ENCODE data around the gene ATP6V0A4.
"Not testable (repeated sequence)": the region's sequence is repeated elsewhere in the genome, so short reads cannot be mapped to it uniquely, and the experiment has no call there.

Gene ATP6V0A4

DNA sequence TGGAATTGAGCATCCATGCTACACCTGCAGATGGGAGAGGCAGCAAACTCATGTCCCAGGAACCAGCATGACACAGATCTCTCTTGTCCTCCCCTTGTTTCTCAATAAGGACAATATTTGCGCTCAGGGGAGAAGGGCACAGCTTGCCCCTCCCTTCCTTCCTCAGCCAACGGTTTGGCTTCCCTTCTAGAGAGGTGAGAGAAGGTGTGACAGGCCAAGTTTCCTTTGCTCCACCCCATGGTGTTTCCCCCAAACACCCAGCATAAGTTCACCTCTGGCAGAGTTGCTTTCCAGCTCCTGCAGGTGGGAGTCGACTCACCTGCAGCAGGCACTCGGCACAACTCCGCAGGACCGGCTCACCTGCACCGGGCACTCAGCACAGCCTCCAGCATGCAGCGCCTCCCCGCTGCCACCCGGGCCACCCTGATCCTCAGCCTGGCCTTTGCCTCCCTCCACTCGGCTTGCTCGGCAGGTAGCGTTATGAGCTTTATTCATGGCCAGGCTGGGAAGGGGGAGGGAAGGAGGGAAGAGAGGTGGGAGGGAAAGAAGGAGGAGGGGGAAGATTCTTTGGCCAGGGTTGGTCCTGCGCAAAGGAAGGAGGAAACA is at the start of gene ATP6V0A4, which contains the start of gene TMEM213:
ATP6V0A4 (minus strand) TSS at position 482 of the 606 bp plus-strand sequence. CDS start 26,949 bp downstream, outside the sequence.
TMEM213 (plus strand) TSS at position 280 of the 606 bp plus-strand sequence; CDS start at position 391, 111 bp downstream.
- DNase-seq, result peak; percentile 8

DNA sequence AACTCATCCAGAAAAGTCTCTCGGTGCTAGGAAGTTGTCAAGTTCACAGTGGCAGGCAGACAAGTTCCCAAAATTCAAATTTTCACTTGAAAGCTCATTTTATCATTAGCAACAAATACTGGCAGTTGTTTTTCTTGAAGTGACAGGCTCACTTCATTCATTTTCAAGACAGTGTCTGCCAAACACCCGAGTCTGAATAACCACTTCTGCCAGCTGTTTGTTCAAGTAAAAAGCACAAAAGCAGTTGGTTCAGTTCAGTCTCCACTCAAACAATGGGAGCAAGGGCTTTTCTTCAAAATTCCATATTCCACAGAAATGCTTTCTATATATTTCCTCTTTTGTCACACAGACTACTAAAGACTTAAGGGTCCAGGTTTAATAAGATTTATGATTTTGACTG is 47.7 kb upstream of the ATP6V0A4 start:
- DNase-seq, result no peak

DNA sequence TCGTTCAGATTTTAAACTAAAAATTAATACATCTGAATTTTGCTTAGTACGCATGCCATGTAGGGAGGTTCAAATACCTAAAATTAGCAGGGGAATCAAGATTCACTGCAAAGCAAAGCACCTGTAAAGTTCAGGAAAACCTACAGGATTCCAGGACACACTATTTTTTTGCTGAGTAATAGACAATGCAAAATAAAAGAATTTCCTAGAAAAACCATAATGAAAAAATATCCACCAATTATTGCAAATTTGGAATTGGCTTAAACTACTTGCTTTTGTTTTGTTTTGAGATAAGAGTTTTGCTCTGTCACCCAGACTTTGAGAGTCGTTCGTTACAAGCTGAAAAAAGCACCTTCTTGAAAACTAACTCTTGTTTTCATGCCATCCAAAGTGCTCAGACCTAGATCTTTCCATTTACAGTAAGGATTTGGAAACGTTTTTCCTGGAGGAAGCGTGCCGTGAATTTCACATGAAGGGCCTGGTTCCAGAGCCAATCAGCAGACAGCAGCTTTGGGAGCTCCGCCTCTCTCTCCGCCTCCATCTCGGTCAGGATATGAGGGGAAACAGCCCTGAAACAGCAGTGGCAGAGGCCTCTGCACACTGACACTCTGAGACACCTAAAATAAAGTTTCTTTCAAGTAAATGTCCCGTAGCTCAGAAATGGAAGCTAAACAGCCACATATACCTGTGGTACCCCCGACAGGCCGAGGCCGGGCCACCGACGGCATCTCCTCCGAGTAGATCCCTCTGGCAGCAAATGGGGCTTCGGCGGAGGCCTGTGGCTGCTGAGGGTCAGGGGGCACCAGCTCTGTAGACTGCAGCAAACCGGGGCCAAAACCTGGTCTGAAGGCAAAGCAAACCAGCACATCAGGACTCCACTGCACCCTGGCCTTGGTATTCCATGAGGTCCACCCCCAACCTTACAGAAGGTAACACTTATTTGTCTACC is 45.9 kb upstream of the ATP6V0A4 start:
- DNase-seq, result no peak

DNA sequence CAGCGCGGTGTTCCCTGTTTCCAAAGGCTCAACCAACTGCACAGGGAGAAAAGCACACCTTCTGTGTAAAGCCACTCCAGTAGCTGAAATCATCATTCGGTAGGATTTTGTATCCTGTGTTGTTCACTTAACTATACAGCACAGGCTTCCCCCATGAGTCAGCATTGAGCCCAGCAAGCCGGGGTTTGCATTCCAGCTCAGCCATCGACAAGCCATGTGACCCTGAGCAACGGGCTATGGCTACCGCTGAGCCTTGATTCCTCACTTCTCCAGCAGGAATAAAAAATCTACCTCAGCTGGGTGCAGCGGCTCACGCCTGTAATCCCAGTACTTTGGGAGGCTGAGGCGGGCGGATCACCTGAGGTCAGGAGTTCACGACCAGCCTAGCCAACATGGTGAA is 44.1 kb upstream of the ATP6V0A4 start:
- no peak for DNase-seq

DNA sequence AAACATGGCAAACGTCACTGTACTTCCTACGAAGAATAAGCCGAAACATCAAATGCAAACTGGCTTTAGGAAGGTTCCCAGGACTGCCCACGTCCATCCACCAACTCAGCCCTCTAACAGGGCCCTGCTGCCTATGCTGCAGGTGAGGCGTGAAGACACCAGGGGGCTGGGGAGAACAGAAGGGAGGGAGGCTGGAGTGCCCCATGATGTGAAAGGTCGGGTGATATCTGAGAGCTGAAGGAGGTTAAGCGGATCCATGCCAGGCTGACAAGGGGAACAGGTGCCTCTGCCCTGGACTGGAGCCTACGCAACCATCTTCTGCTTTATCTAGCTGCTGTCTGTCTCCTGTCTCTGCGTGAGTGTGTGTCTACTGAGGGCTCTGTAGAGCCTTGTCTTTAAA is 40.2 kb upstream of the ATP6V0A4 start:
- DNase-seq, result no peak

DNA sequence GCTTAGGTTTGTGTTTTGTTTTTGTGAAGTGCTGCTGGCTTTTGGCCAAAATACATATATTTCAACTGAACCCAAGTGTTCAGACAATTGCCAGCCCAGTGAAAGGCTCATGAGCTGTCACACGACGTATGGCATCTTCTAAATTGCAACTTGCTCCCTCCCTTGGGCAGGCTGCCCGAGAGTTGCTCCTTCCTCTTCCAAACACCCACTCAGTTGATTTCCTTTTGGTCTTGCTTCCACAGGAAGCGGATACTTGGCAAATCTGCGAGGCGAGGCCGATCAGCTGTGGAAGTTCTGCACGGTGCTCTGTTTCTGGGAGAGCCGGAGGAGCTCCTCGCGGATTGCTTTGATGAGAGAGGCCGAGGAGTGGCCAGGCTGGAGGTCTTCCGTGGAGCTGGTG is 39.6 kb upstream of the ATP6V0A4 start:
- DNase-seq, result no peak

DNA sequence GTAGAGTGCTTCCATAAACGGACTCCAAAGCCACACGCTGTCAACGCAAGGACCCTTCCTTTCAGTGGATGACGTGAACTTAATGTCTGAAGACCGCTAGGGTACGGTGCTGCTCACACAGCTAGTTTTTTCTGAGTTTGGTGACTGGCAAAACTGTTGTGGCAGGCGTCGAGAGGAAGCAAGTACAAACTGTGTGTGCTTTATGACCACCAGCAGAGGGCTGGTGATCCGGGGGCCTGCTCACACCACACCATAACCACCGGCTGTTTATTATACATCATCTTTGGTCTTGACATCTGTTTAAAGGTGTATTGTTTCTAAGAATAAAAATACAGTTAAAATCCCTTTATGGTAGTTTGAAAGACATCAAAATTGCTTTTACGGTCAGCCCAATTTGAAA is 37.1 kb upstream of the ATP6V0A4 start:
- no peak for DNase-seq

DNA sequence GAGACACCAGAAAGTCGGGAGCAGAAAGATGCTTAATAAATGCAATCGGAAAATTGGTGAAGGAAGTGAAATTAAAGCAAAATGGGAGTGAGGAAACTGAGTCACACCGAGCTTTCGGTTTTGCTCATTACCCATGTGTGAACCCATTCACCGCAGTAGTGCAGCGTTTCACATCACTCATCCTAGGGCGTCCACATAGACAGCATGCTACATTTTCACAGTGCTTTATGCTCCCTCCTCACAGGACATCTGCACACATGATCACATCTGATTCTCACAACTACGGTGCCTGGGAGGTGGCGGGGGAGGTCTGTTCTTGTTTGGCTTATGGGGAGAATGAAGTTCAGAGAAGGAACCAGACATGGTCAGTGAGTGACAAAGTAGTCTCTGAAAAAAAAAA is 36.6 kb upstream of the ATP6V0A4 start:
- DNase-seq, result peak; percentile 88

DNA sequence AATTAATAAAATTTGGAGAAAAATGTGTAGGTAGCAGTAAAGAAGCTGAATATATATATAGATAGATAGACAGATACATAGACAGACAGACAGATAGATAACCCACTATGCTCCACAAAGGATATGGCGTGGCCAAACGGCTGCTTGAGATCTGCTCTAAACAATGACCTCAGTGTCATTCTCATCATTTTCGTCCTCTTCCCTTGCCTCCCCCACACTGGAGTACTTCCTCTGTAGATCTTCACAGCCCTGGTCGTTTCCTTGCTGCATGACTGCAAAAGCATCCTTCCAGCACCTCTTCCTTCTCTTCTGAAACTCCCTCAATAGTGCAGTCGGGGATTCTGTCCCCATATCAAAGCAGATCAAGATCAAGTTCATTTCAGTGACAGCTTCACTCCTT is 35.6 kb upstream of the ATP6V0A4 start:
- DNase-seq, result peak; percentile 43

DNA sequence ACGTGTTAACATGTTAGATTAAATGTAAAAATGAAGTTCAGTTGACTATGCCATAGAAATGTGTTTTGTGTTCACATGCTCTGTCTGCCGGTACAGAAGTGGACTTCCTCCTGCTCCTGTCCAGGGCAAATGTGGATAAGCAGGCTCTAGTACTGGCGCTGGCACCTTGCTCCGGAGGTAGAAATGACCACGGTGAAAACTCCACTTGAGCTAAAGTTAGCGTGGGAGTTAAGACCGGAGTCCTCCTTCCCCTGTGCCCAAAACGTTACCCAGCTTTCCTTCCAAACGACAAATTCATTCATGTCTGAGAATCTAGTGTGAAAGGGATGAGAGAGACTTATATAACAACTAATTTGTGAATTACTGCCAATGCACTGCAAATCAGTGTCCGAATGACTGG is 35.0 kb upstream of the ATP6V0A4 start:
- DNase-seq, result no peak

DNA sequence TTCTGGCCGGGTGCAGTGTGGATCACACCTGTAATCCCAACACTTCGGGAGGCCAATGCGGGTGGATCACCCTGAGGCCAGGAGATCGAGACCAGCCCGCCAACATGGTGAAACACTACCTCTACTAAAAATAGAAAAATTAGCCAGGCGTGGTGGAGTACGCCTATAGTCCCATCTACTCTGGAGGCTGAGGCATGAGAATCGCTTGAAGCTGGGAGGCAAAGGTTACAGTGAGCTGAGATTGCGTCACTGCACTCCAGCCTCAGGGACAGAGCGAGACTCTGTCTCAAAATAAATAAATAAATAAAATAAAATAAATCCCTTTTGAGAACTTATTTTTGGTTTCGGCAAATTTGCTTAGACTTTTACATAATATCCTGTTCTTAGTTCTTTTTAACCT is 31.3 kb upstream of the ATP6V0A4 start:
- DNase-seq, result no peak

DNA sequence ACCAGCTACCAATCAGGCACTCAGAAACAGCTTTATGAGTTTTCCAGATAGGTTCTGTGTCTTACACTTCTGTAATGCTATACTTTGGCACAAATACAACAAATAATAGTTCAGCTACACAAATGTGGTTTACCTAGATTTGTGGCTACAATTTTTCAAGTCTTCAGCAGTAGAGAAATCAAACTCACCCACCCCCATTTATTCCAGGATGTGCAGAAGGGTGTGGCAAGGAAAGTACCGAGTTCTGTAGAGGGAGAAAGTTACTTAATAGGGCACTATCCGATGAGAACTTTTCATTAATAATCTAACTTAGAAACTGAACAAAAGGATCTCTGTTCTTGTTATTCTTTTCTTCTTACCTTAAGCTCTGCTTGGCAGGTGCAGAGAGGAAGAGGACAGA is 30.3 kb upstream of the ATP6V0A4 start:
- DNase-seq, result no peak

DNA sequence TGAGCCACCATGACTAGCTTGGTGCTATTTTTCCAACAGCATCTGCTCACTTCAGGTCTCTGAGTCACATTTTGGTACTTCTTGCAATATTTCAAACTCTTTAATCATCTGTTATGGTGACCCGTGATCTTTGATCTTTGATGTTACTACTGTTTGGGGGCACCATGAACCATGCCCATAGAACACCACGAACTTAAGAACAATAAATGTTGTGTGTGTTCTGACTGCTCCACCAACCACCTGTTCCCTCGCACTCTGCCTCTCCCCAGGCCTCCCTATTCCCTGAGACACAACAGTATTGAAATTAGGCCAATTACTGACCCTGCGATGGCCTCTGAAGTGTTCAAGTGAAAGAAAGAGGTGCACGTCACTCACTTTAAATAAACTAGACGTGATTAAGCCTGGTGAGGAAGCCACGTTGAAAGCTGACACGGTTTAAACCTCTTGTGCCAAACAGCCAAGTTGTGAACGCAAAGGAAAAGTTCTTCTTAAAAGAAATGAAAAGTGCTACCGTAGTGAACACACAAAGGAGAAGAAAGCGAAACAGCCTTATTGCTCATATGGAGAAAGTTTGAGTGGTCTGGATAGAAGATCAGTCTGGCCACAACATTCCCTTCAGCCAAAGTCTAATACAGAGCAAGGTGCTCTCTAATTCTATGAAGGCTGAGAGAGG is 27.2 kb upstream of the ATP6V0A4 start:
- peak; percentile 45 for DNase-seq

DNA sequence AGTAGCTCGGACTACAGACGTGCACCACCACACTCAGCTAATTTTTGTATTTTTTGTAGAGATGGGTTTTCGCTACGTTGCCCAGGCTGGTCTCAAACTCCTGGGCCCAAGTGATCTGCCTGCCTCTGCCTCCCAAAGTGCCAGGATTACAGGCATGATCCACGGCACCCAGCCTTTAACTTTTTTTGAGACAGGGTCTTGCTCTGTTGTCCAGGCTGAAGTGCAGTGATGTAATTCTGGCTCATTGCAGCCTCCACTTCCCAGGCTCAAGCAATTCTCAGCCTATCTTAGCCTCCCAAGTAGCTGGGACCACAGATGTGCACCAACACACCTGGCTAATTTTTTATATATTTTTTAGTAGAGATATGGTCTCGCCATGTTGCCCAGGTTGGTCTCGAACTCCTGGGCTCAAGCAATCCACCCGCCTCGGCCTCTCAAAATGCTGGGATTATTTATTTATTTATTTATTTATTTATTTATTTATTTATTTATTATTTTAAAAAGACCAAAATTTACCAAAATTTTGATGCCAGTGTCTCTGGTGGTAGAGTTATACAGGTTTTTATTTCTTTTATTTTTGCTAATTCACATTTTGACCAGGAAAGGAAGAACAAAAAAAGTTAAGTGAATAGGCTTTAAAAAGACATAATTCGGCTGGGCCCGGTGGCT is 25.0 kb upstream of the ATP6V0A4 start:
- no peak for DNase-seq

DNA sequence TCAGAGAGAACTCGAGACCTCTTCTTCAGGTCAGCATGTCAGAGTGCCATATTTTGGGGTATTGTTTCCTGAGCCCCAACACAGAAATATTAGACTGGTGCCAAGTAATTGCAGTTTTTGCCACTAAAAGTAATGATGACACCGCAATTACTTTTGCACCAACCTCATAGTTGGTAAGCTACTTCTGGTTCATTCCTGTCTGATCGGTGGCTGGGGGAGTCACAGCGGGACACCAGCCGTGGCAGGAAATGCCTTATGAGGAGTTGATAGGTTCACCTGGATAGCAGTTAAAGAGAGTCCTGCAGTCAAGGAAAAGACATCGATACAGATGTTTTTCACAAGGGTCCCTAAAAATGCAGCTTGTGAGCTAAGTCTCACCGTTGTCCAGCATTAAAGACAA is 23.9 kb upstream of the ATP6V0A4 start:
- DNase-seq, result no peak

DNA sequence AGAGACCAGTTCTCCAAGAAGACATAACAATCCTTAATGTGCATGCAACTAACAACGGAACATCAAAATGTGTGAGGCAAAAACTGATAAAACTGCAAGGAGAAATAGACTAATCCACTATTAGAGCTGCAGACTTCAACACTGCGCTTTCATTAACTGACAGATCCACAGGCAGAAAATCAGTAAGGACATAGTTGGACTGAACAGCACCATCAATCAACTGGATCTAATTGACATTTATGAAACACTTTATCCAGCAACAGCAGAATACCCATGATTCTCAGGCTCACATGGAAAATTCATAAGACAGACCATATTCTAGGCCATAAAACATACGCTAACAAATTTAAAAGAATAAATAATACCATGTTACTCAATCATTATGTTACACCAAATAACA is 21.6 kb upstream of the ATP6V0A4 start:
- DNase-seq, result no peak

DNA sequence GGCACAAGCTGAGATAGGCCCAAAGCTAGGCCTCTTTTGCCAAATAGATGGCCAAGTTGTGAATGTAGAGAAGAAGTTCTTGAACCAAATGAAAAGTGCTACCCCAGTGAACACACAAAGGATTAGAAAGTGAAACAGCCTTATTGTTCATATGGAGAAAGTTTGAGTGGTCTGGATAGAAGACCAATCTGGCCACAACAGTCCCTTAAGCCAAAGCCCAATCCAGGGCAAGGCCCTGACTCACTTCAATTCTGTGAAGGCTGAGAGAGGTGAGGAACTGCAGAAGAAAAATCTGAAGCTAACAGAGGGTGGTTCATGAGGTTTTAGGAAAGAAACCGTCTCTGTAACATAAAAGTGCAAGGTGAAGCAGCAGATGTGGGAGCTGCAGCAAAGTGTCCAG is 18.7 kb upstream of the ATP6V0A4 start:
- peak; percentile 40 for DNase-seq

DNA sequence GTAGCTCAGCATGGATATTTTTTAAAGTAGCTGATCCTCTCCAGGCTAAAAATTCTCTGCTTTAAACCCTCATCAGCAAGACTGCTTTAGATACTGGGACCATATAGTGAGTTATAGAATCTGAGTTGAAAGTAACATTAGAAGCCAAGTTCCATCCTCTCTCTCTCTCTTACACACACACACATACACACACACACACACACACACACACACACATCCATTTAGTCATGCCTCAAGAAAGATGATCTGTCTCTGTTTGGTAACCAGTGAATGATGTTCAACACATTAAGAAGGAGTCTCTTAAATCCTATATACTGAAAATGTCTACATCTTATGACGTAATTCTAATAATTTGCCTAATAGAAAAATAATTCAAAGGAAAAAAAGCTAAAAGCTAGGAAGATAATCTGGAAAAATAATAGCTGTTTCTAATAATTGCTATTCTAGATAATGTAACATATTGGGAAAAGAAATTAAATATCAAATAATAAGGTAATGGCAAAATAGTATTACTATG is 16.9 kb upstream of the ATP6V0A4 start:
- no peak for DNase-seq

DNA sequence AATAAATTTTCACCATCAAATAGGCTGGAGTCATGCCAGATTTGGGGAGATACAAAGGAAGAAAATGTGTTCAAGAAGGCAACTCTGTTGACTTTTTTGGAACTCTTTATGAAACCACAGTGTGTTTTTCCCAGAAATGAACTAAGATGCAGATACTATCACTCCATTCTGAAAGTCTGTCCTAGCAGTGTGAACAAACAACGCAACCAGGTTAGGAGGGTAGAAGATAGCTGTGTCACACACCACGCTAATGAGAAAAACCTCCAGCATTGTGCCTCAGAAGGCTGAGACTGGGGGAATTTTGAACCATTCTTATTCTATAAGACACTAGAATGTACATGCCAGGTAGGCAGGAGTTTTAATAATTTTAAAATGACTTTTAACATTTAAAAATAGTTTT is 15.9 kb upstream of the ATP6V0A4 start:
- DNase-seq, result peak; percentile 54

DNA sequence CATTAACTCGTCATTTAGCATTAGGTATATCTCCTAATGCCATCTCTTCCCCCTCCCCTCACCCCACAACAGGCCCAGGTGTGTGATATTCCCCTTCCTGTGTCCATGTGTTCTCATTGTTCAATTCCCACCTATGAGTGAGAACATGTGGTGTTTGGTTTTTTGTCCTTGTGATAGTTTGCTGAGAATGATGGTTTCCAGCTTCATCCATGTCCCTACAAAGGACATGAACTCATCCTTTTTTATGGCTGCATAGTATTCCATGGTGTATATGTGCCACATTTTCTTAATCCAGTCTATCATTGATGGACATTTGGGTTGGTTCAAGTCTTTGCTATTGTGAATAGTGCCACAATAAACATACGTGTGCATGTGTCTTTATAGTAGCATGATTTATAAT is 13.3 kb upstream of the ATP6V0A4 start:
- not testable (repeated sequence) for DNase-seq

DNA sequence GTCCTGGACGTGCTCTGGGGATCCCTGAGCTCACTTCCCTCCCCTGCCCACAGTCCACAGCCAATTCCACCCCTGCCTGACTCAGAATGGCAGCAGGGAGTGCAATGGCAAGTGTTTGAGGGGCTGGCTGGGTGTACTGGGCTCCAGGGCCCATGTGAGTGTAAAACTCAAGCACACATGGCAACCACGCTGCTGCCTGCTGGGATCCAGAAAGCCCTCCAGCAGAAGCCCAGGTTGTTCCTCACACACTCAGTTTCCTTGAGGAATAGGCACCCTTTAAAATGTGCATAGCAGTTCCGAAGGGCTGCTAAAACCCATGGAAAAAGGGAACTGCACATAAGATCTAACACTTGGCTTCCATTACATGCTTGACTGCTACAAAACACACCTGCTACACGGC is 11.3 kb upstream of the ATP6V0A4 start:
- DNase-seq, result no peak

DNA sequence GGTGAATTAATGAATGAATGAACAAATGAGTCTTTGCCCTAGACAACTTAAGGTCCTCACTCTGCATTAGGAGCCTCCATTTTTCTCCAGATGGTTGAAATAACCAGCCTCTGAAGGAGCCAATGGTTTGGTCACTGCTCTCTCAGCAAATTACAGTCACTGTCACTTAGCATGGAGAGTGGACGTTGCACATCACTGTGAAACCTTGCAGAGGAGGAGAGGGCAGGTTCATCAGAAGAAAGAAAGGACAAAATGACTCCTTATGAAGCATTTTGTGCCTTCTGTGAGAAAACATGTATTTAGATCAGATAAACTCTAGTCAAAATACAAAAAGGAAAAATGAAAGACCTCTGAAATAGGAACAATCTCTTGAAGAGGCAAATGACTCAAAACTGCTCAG is 6.6 kb upstream of the ATP6V0A4 start:
- DNase-seq, result peak; percentile 11

DNA sequence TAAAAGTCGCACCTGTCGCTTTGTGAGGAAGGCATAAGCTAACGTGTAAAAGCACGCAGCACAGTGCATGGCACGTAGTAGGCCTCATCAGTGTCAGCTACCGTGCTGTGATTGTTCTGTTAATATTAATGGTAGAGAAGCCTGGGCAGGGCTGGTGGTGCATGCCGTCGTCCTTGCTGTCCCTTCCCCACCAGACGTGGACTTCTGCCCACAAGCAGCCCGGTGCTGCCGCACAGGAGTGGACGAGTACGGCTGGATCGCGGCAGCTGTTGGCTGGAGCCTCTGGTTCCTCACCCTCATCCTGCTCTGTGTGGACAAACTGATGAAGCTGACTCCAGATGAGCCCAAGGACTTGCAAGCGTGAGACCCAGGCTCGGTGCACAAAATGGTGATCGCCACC is 4.7 kb upstream of the ATP6V0A4 start:
- no peak for DNase-seq

Measured in activated CD4-positive, alpha-beta T cell treated with anti-CD3 and anti-CD28 coated beads, Interleukin-10, Interleukin-2, amounts not matched to agents 100 ng/mL and 50 ng/mL, durations not matched to agents 16 hours and 8 hours (primary cell).